Measurements from ENCODE around the gene FIS1.
"Not testable (repeated sequence)": the region's sequence is repeated elsewhere in the genome, so short reads cannot be mapped to it uniquely, and the experiment has no call there.

The FIS1 gene

GRCh38 chr7:101273206-101273605 is 28.3 kb upstream of the FIS1 start:
- Histone ChIP-seq H3K9me3 (no peaks in the 10 kb centered on the region), H3K36me3 (no peaks in the 10 kb centered on the region), H3K27me3 (peaks cover 15% of the 10 kb centered on the region; the same call in 1 of the 2 replicates), H3K4me1 (no peaks in the 10 kb centered on the region), H3K4me3 (ENCODE audit: low read depth, low read length) (no peak overlapping the region)
- no peak for DNase-seq
- TF ChIP-seq CTCF (IDR thresholded peaks at IDR 0.05; ENCODE audit: low read depth, low read length): no peak

GRCh38 chr7:101271021-101271420 is 26.1 kb upstream of the FIS1 start:
- H3K36me3 ChIP-seq: no peaks in the 10 kb centered on the region
- no peak overlapping the region for H3K4me3 ChIP-seq (ENCODE audit: low read depth, low read length)
- no peaks in the 10 kb centered on the region for H3K4me1 ChIP-seq
- H3K27me3 ChIP-seq: peaks cover 15% of the 10 kb centered on the region; the same call in 1 of the 2 replicates
- H3K9me3 ChIP-seq: no peaks in the 10 kb centered on the region
- no peak for TF ChIP-seq CTCF (IDR thresholded peaks at IDR 0.05; ENCODE audit: low read depth, low read length)
- DNase-seq: no peak

- DNase-seq: no peak
Observed at GRCh38 chr7:101269664-101270063, 24.8 kb upstream of the FIS1 start.

GRCh38 chr7:101265622-101266516 is 21.0 kb upstream of the FIS1 start:
- H3K4me3 ChIP-seq (ENCODE audit: low read depth, low read length): no peak overlapping the region
- no peaks in the 10 kb centered on the region for H3K9me3 ChIP-seq
- no peak for DNase-seq
- TF ChIP-seq CTCF (IDR thresholded peaks at IDR 0.05; ENCODE audit: low read depth, low read length): no peak
- H3K27me3 ChIP-seq: no peaks in the 10 kb centered on the region
- no peaks in the 10 kb centered on the region for H3K4me1 ChIP-seq
- H3K36me3 ChIP-seq: no peaks in the 10 kb centered on the region

More at GRCh38 chr7:101269664-101270063, 24.8 kb upstream of the FIS1 start:
- Histone ChIP-seq H3K9me3 (no peaks in the 10 kb centered on the region), H3K4me3 (ENCODE audit: low read depth, low read length) (no peak overlapping the region), H3K4me1 (no peaks in the 10 kb centered on the region), H3K36me3 (no peaks in the 10 kb centered on the region), H3K27me3 (peaks cover 9% of the 10 kb centered on the region; the same call in 1 of the 2 replicates)
- TF ChIP-seq CTCF (IDR thresholded peaks at IDR 0.05; ENCODE audit: low read depth, low read length): no peak

- not testable (repeated sequence) for DNase-seq; H3K36me3 ChIP-seq; H3K4me3 ChIP-seq (ENCODE audit: low read depth, low read length); H3K27me3 ChIP-seq; H3K4me1 ChIP-seq; H3K9me3 ChIP-seq
Observed at GRCh38 chr7:101264102-101264706, 19.3 kb upstream of the FIS1 start.

- Histone ChIP-seq H3K36me3 (no peaks in the 10 kb centered on the region), H3K4me3 (ENCODE audit: low read depth, low read length) (no peak overlapping the region), H3K27me3 (peaks cover 3% of the 10 kb centered on the region; the same call in 1 of the 2 replicates), H3K4me1 (no peaks in the 10 kb centered on the region), H3K9me3 (no peaks in the 10 kb centered on the region)
- TF ChIP-seq CTCF (IDR thresholded peaks at IDR 0.05; ENCODE audit: low read depth, low read length): no peak
- no peak for DNase-seq
Observed at GRCh38 chr7:101258243-101258731, 13.4 kb upstream of the FIS1 start.

Measured in BE2C (cell line).